SK-N-SH (cell line): ENCODE data around the gene MGAT4A. TPM values are rescaled to one million over a fixed set of nuclear protein-coding genes. Genes with fewer than 3 reads are reported as not detected.

Experiments
- CTCF ChIA-PET: fragments of 300-600, 350-600 bp; formaldehyde crosslinking; extraction: SDS; loops from one replicate; lab custom pipeline; 2021; lab: Yijun Ruan, JAX
- POLR2A ChIA-PET: fragments of 350-600 bp; sonication (Branson Sonifier 250); formaldehyde crosslinking; extraction: SDS; loops from one replicate; lab custom pipeline; 2020; ENCODE audit warnings: antibody characterized with exemption, inconsistent platforms; lab: Yijun Ruan, JAX
- DNase-seq: peaks from one replicate; pipeline ENCODE4 v3.0.0; 2012
- H2AFZ ChIP-seq: fragments of 200-600 bp; sonication (generic); 2 replicates; pipeline ENCODE4 v1.8.1; 2016; ENCODE audit warnings: antibody characterized with exemption, mild to moderate bottlenecking, low read depth
- H3F3A ChIP-seq: fragments of 200-600 bp; sonication (generic); replicated peaks from 2 replicates; pipeline ENCODE3; 2016; ENCODE audit warnings: antibody characterized with exemption, mild to moderate bottlenecking; ENCODE audit not compliant: insufficient read depth
- H3K27ac ChIP-seq, 2 experiments: fragments of 200-500 bp in 1 of 2; fragments of 200-600 bp in 1 of 2; sonication (Bioruptor generic) in 1 of 2; sonication (generic), shearing (Covaris generic) in 1 of 2; 2 replicates each; pipeline versions ENCODE4 v1.5.1 to v1.6.1; 2014 to 2016; ENCODE audit warnings: low read depth in 2 of 2, inconsistent platforms in 1 of 2, low read length in 1 of 2, mild to moderate bottlenecking in 1 of 2, mixed read lengths in 1 of 2
- H3K27me3 ChIP-seq: fragments of 200-600 bp; sonication (generic), shearing (Covaris generic); 2 replicates; pipeline ENCODE4 v1.6.1; 2016; ENCODE audit warnings: mixed run types; ENCODE audit not compliant: insufficient read depth
- H3K36me3 ChIP-seq, 2 experiments: fragments of 200-500 bp in 1 of 2; fragments of 200-600 bp in 1 of 2; sonication (Bioruptor generic) in 1 of 2; sonication (generic) in 1 of 2; replicated peaks in 1 of 2; 2 replicates each; pipeline versions ENCODE3 to v1.5.1; 2014 to 2016; ENCODE audit warnings: low read length in 1 of 2, mild to moderate bottlenecking in 1 of 2; ENCODE audit not compliant: insufficient read depth in 2 of 2, control insufficient read depth in 1 of 2
- H3K4me1 ChIP-seq, 2 experiments: fragments of 200-500 bp in 1 of 2; fragments of 200-600 bp in 1 of 2; sonication (Bioruptor generic) in 1 of 2; sonication (generic), shearing (Covaris generic) in 1 of 2; 2 replicates each; pipeline versions ENCODE4 v1.5.1 to v1.6.1; 2014 to 2016; ENCODE audit warnings: low read depth in 1 of 2, low read length in 1 of 2, mixed run types in 1 of 2; ENCODE audit not compliant: insufficient read depth in 2 of 2, control insufficient read depth in 1 of 2
- H3K4me2 ChIP-seq: fragments of 200-600 bp; sonication (generic), shearing (Covaris generic); 2 replicates; pipeline ENCODE4 v1.6.1; 2017; ENCODE audit warnings: mixed run types
- H3K4me3 ChIP-seq, 2 experiments: fragments of 200-500 bp in 1 of 2; fragments of 200-600 bp in 1 of 2; sonication (Bioruptor generic) in 1 of 2; sonication (generic), shearing (Covaris generic) in 1 of 2; 2 replicates each; pipeline versions ENCODE4 v1.5.1 to v1.8.1; 2014 to 2016; ENCODE audit warnings: low read depth in 2 of 2, inconsistent platforms in 1 of 2, low read length in 1 of 2, mild to moderate bottlenecking in 1 of 2, mixed read lengths in 1 of 2, moderate library complexity in 1 of 2
- H3K79me2 ChIP-seq: fragments of 200-600 bp; sonication (generic); 2 replicates; pipeline ENCODE4 v1.8.1; 2017; ENCODE audit warnings: mild to moderate bottlenecking; ENCODE audit not compliant: insufficient read depth
- H3K9ac ChIP-seq: fragments of 200-600 bp; sonication (generic); 2 replicates; pipeline ENCODE4 v1.6.1; 2017; ENCODE audit warnings: mixed run types
- H3K9me2 ChIP-seq: fragments of 200-600 bp; sonication (generic); 2 replicates; pipeline ENCODE4 v1.6.1; 2017; ENCODE audit warnings: mixed run types
- H3K9me3 ChIP-seq: fragments of 200-600 bp; sonication (generic); 2 replicates; pipeline ENCODE4 v1.6.1; 2017; ENCODE audit warnings: mixed run types, mild to moderate bottlenecking, moderate library complexity
- H4K20me1 ChIP-seq: fragments of 200-600 bp; sonication (generic); 2 replicates; pipeline ENCODE4 v1.6.1; 2017; ENCODE audit warnings: mild to moderate bottlenecking, mixed run types; ENCODE audit not compliant: insufficient read depth
- CHD2 ChIP-seq: fragments of 150-350 bp; IDR thresholded peaks from 2 replicates; pipeline ENCODE4 v1.6.1; 2018; ENCODE audit warnings: low read length; ENCODE audit not compliant: partially characterized antibody
- CTCF ChIP-seq: fragments of 200-600 bp; sonication (generic); IDR thresholded peaks from 2 replicates; pipeline ENCODE4 v1.6.1; 2017; ENCODE audit warnings: antibody characterized with exemption, mild to moderate bottlenecking, moderate library complexity
- ELF1 ChIP-seq: IDR thresholded peaks from 2 replicates; pipeline ENCODE4 v1.4.0; 2012
- EP300 ChIP-seq, 2 experiments: IDR thresholded peaks; 2 replicates each; pipeline versions ENCODE4 v1.4.0 to v1.6.1; 2012; ENCODE audit warnings: borderline replicate concordance in 1 of 2, low read depth in 1 of 2, low read length in 1 of 2
- FOXJ3 ChIP-seq: sonication (generic); formaldehyde crosslinking; IDR thresholded peaks from 2 replicates; pipeline ENCODE4 v1.5.1; 2020; ENCODE audit warnings: mild to moderate bottlenecking, missing genetic modification reagents
- FOXM1 ChIP-seq: IDR thresholded peaks from 2 replicates; pipeline ENCODE4 v1.4.0; 2012; ENCODE audit warnings: low read depth, mild to moderate bottlenecking
- GABPA ChIP-seq: IDR thresholded peaks from 2 replicates; pipeline ENCODE4 v1.4.0; 2012; ENCODE audit warnings: low read depth, mild to moderate bottlenecking
- JUND ChIP-seq: IDR thresholded peaks from 2 replicates; pipeline ENCODE4 v1.4.0; 2012
- MXI1 ChIP-seq: IDR thresholded peaks from 2 replicates; pipeline ENCODE4 v1.6.1; 2012; ENCODE audit warnings: mild to moderate bottlenecking, low read depth, low read length, improper control_type of control experiment
- POLR2AphosphoS5 ChIP-seq: IDR thresholded peaks from 2 replicates; pipeline ENCODE4 v1.6.1; 2012; ENCODE audit warnings: low read depth, low read length
- RAD21 ChIP-seq: IDR thresholded peaks from 2 replicates; pipeline ENCODE4 v1.6.1; 2012; ENCODE audit warnings: mild to moderate bottlenecking, low read length
- RCOR1 ChIP-seq: fragments of 150-350 bp; IDR thresholded peaks from 2 replicates; pipeline ENCODE4 v1.6.1; 2017; ENCODE audit warnings: antibody characterized with exemption, low read length
- REST ChIP-seq: IDR thresholded peaks from 2 replicates; pipeline ENCODE4 v1.6.1; 2012; ENCODE audit warnings: mild to moderate bottlenecking, low read depth, low read length, moderate library complexity
- SIN3A ChIP-seq: IDR thresholded peaks from 2 replicates; pipeline ENCODE4 v1.6.1; 2012; ENCODE audit warnings: low read depth, mild to moderate bottlenecking, low read length, moderate library complexity, borderline replicate concordance
- SMC3 ChIP-seq: IDR thresholded peaks from 2 replicates; pipeline ENCODE4 v1.6.1; 2012; ENCODE audit warnings: low read depth, low read length, improper control_type of control experiment
- TCF12 ChIP-seq: IDR thresholded peaks from 2 replicates; pipeline ENCODE4 v1.4.0; 2012
- YY1 ChIP-seq: IDR thresholded peaks from 2 replicates; pipeline ENCODE4 v1.4.0; 2012; ENCODE audit warnings: low read depth, mild to moderate bottlenecking
- WGBS: methylation state at CpG from one replicate; pipeline ENCODE4 v1.1.6; 2017; ENCODE audit warnings: low lambda C conversion rate; 5-methylcytosine and 5-hydroxymethylcytosine counted together
- polyA plus RNA-seq, 3 experiments: library from polyadenylated mRNA; depleted of rRNA; stranded (reverse); fragments of >200 nt; gene quantifications; 2 replicates each; pipeline ENCODE4 v1.2.3, GENCODE V29; 2012
- TF ChIP-seq, protein P1 (sequence below): fragments of 150-350 bp; IDR thresholded peaks from 2 replicates; pipeline ENCODE4 v1.6.1; 2017; ENCODE audit warnings: antibody characterized with exemption, low read length, low read depth, borderline replicate concordance
- TF ChIP-seq, protein P2 (sequence below): fragments of 150-350 bp; IDR thresholded peaks from 2 replicates; pipeline ENCODE4 v1.6.1; 2016; ENCODE audit warnings: mild to moderate bottlenecking, low read depth, low read length

MGAT4A gene
- polyA plus RNA-seq, 1 of the 3 experiments (the other 2 are of a cell fraction), result 0.07 TPM

GRCh38 chr2:98592565-98592964, 138.4 kb downstream of the MGAT4A start:
- CTCF ChIA-PET, result interaction anchor here (0.9 to 1.2 kb wide), 2 partner anchors 9 to 24 kb away, joined by 3 to 5 read pairs; no protein-coding TSS in a partner anchor
- Histone ChIP-seq H3K9ac (no peak overlapping the region), H3K27ac (no peak overlapping the region), H3K4me3 (no peak overlapping the region), H2AFZ (no peak overlapping the region), H4K20me1 (no peaks in the 10 kb centered on the region), H3K36me3 (peaks cover 17 to 24% of the 10 kb centered on the region in 2 experiments), H3K4me1 (no peaks in the 10 kb centered on the region), H3K27me3 (no peaks in the 10 kb centered on the region), H3K9me3 (no peaks in the 10 kb centered on the region), H3K4me2 (no peak overlapping the region)
- POLR2A ChIA-PET, result no interaction called here
- WGBS, result 90% methylated on average over 4 of the region's 8 CpGs
- TF ChIP-seq MXI1 (no peak), POLR2AphosphoS5 (no peak), GABPA (no peak), SIN3A (no peak), RAD21 (no peak), FOXM1 (no peak), ELF1 (no peak), SMC3 (no peak), EP300 (IDR thresholded peaks at IDR 0.05; ENCODE audit: borderline replicate concordance in 1 of 2, low read depth in 1 of 2, low read length in 1 of 2) (no peak)
- TF ChIP-seq, protein P1, sequence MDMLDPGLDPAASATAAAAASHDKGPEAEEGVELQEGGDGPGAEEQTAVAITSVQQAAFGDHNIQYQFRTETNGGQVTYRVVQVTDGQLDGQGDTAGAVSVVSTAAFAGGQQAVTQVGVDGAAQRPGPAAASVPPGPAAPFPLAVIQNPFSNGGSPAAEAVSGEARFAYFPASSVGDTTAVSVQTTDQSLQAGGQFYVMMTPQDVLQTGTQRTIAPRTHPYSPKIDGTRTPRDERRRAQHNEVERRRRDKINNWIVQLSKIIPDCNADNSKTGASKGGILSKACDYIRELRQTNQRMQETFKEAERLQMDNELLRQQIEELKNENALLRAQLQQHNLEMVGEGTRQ, result no peak
- TF ChIP-seq, all 33 proteins: peak for 0
- H3K9me2 ChIP-seq, result no peaks in the 10 kb centered on the region
- no peak for DNase-seq
- no peaks in the 10 kb centered on the region for H3K79me2 ChIP-seq
- H3F3A ChIP-seq, result peaks cover 5% of the 10 kb centered on the region

- Histone ChIP-seq H3K4me3 (no peak overlapping the region), H4K20me1 (no peaks in the 10 kb centered on the region), H3K36me3 (peaks cover 0 to 21% of the 10 kb centered on the region in 2 experiments), H3F3A (no peaks in the 10 kb centered on the region), H3K9me2 (no peaks in the 10 kb centered on the region), H3K9ac (no peak overlapping the region), H3K79me2 (no peaks in the 10 kb centered on the region), H3K9me3 (no peaks in the 10 kb centered on the region), H2AFZ (no peak overlapping the region), H3K4me1 (no peaks in the 10 kb centered on the region), H3K27me3 (no peaks in the 10 kb centered on the region), H3K27ac (no peak overlapping the region), H3K4me2 (no peak overlapping the region)
- no peak for DNase-seq
- POLR2A ChIA-PET, result no interaction called here
- WGBS, result 94% methylated on average over 4 of the region's 4 CpGs
- CTCF ChIA-PET, result interaction anchor here (1.0 to 1.8 kb wide), 3 partner anchors 9 to 21 kb away, joined by 3 to 5 read pairs (median 4); no protein-coding TSS in a partner anchor
- no peak for TF ChIP-seq TCF12
- TF ChIP-seq MXI1, result no peak
- no peak for TF ChIP-seq SIN3A
- TF ChIP-seq POLR2AphosphoS5, result no peak
- TF ChIP-seq SMC3, result no peak
- TF ChIP-seq FOXJ3, result no peak
- no peak for TF ChIP-seq JUND
- TF ChIP-seq RCOR1, result no peak
- TF ChIP-seq, protein P2, sequence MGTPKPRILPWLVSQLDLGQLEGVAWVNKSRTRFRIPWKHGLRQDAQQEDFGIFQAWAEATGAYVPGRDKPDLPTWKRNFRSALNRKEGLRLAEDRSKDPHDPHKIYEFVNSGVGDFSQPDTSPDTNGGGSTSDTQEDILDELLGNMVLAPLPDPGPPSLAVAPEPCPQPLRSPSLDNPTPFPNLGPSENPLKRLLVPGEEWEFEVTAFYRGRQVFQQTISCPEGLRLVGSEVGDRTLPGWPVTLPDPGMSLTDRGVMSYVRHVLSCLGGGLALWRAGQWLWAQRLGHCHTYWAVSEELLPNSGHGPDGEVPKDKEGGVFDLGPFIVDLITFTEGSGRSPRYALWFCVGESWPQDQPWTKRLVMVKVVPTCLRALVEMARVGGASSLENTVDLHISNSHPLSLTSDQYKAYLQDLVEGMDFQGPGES, result no peak
- no peak for TF ChIP-seq FOXM1
- TF ChIP-seq REST, result no peak
- no peak for TF ChIP-seq CTCF
- TF ChIP-seq CHD2, result no peak
- TF ChIP-seq YY1, result no peak
These were observed 141.4 kb downstream of the MGAT4A start for GRCh38 chr2:98589489-98589888.
